GM12892 (cell line): Measurements from ENCODE around the gene WDR43.

Source experiments
- POLR2A ChIP-seq: IDR thresholded peaks from 2 replicates; pipeline ENCODE4 v1.6.1; 2011; ENCODE audit warnings: low read depth, low read length, control low read depth
- POLR2AphosphoS5 ChIP-seq: IDR thresholded peaks from 2 replicates; pipeline ENCODE4 v1.6.1; 2011; ENCODE audit warnings: low read depth, low read length, control low read depth
- TAF1 ChIP-seq: IDR thresholded peaks from 2 replicates; pipeline ENCODE4 v1.6.1; 2011; ENCODE audit warnings: low read depth, mild to moderate bottlenecking, control low read depth, low read length, borderline replicate concordance

DNA sequence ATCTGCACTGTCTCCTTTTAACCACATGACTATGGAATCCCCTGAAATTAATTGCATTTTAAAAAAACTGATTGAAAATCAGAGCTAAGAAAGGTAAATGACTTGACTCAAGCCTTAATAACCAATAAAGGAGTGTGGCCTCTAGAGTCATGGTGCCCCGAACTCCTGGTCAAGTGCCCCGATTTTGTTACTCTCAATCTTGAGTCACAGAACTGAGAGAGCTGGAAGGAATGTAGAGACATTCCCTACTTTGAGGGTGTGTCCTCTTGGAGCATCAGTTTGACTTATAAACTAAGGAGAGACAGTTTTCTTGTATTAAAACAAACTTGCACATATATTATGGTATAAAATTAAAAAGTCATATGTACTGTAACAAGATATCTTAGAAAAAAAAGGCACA, 2.4 kb downstream of the WDR43 start:
- TF ChIP-seq POLR2A (no peak), TAF1 (no peak), POLR2AphosphoS5 (no peak)
